Lung (tissue), 12 donors: ENCODE results near the gene BMPR2. TPM values are rescaled to one million over a fixed set of nuclear protein-coding genes. Genes with fewer than 3 reads are reported as not detected.
"Not testable (repeated sequence)": the region's sequence is repeated elsewhere in the genome, so short reads cannot be mapped to it uniquely, and the experiment has no call there.

Experiments
- ATAC-seq: fragments of 200-7000 bp; cut with Tn5 transposase; one replicate; pipeline ENCODE4 v1.9.1; 2020; ENCODE audit warnings: moderate number of reproducible peaks; ENCODE audit not compliant: insufficient read depth, low FRiP score
- DNase-seq, 3 donors: peaks; one replicate each; pipeline ENCODE4 v3.0.0-alpha.2; 2013 to 2017
- H3K27ac ChIP-seq, 2 donors: one replicate each; pipeline ENCODE4 v1.5.1; 2013; ENCODE audit warnings: mild to moderate bottlenecking in 2 of 2, moderate library complexity in 2 of 2, control low read depth in 1 of 2, inconsistent platforms in 1 of 2, low read depth in 1 of 2, low read length in 1 of 2
- H3K27me3 ChIP-seq, 3 donors: one replicate each; pipeline ENCODE4 v1.5.1; 2013; ENCODE audit warnings: low read length in 2 of 3; ENCODE audit not compliant: control insufficient read depth in 3 of 3, insufficient read depth in 3 of 3
- H3K36me3 ChIP-seq, 4 donors: one replicate each; pipeline ENCODE4 v1.5.1; 2013; ENCODE audit warnings: low read length in 4 of 4, mild to moderate bottlenecking in 1 of 4, moderate library complexity in 1 of 4; ENCODE audit not compliant: control insufficient read depth in 4 of 4, insufficient read depth in 4 of 4
- H3K4me1 ChIP-seq, 5 donors: one replicate each; pipeline ENCODE4 v1.5.1; 2013; ENCODE audit warnings: low read length in 5 of 5, mild to moderate bottlenecking in 2 of 5, moderate library complexity in 1 of 5; ENCODE audit not compliant: control insufficient read depth in 5 of 5, insufficient read depth in 5 of 5
- H3K4me3 ChIP-seq: one replicate; pipeline ENCODE4 v1.5.1; 2013; ENCODE audit warnings: mild to moderate bottlenecking, control low read depth, moderate library complexity
- H3K9ac ChIP-seq, 2 donors: one replicate each; pipeline ENCODE4 v1.5.1; 2013; ENCODE audit warnings: low read length in 2 of 2, control low read depth in 1 of 2; ENCODE audit not compliant: insufficient read depth in 1 of 2
- H3K9me3 ChIP-seq, 4 donors: one replicate each; pipeline ENCODE4 v1.5.1; 2013; ENCODE audit warnings: low read length in 3 of 4, mild to moderate bottlenecking in 1 of 4, moderate library complexity in 1 of 4; ENCODE audit not compliant: control insufficient read depth in 4 of 4, insufficient read depth in 3 of 4
- WGBS, 2 donors: extraction: QIAGEN DNeasy Blood & Tissue Kit; methylation state at CpG; one replicate each; pipeline ENCODE4 v1.1.7; 2013; 5-methylcytosine and 5-hydroxymethylcytosine counted together
- polyA plus RNA-seq, 2 donors: library from polyadenylated mRNA; stranded (reverse); fragments of 200-250 nt; gene quantifications; one replicate each; pipeline ENCODE4 v1.2.1, GENCODE V29; 2013
- total RNA-seq, 2 donors: library from RNA; depleted of rRNA in 1 of 2; stranded (reverse); fragments of >200 nt in 1 of 2; gene quantifications; one replicate each; pipeline ENCODE4 v1.2.1, GENCODE V29; 2014 to 2021
- TF ChIP-seq, protein P1 (sequence below): IDR thresholded peaks from 2 replicates; pipeline ENCODE4 v1.5.1; 2012; ENCODE audit warnings: mild to moderate bottlenecking; ENCODE audit errors: control extremely low read depth, extremely low read depth
- donor health status: control.
- donor health status: control.
- donor health status: Bipolar disorder and iron deficiency.
- donor health status: healthy.
- donor health status: DM: yes; HTN: yes; CAD: no.

The BMPR2 gene
- total and polyA plus RNA-seq, 4 donors = 11.4 to 107 (median 36.7) TPM

DNA sequence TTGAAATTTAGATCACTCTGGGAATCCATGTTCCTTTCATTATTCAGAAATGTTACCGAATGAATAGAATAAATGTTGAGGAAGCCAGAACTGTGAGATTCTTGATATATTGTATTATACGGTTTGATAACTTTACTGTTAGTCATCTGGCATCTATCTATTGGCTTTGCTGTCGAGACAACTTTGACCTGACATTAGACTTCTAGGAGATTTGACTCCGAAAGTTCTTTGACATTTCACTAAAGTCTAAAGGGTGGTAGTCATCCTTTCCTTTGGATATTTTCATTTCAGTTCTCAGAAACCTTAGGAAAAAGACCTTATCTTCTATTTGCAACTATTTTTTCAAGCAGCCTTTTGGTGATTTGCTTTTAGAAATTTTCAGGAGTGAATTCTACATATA is 1.9 kb downstream of the BMPR2 start:
- peaks cover 4 to 11% (median 4%) of the 10 kb centered on the region in 5 donors for H3K4me1 ChIP-seq
- no peaks in the 10 kb centered on the region for H3K9me3 ChIP-seq
- no peaks in the 10 kb centered on the region for H3K27me3 ChIP-seq
- H3K36me3 ChIP-seq = no peaks in the 10 kb centered on the region
- DNase-seq (peak in 2 of 3 donors; percentile 26 to 44), ATAC-seq (no peak)
- WGBS, 2 donors = 11 to 18% methylated on average over 4 of the region's 4 CpGs
- peak overlapping the region; percentile 31 to 93 for H3K9ac ChIP-seq
- peak overlapping the region in 1 of 2 donors; percentile 4 for H3K27ac ChIP-seq
- no peak overlapping the region for H3K4me3 ChIP-seq
- TF ChIP-seq, protein P1, sequence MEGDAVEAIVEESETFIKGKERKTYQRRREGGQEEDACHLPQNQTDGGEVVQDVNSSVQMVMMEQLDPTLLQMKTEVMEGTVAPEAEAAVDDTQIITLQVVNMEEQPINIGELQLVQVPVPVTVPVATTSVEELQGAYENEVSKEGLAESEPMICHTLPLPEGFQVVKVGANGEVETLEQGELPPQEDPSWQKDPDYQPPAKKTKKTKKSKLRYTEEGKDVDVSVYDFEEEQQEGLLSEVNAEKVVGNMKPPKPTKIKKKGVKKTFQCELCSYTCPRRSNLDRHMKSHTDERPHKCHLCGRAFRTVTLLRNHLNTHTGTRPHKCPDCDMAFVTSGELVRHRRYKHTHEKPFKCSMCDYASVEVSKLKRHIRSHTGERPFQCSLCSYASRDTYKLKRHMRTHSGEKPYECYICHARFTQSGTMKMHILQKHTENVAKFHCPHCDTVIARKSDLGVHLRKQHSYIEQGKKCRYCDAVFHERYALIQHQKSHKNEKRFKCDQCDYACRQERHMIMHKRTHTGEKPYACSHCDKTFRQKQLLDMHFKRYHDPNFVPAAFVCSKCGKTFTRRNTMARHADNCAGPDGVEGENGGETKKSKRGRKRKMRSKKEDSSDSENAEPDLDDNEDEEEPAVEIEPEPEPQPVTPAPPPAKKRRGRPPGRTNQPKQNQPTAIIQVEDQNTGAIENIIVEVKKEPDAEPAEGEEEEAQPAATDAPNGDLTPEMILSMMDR = no peak

DNA sequence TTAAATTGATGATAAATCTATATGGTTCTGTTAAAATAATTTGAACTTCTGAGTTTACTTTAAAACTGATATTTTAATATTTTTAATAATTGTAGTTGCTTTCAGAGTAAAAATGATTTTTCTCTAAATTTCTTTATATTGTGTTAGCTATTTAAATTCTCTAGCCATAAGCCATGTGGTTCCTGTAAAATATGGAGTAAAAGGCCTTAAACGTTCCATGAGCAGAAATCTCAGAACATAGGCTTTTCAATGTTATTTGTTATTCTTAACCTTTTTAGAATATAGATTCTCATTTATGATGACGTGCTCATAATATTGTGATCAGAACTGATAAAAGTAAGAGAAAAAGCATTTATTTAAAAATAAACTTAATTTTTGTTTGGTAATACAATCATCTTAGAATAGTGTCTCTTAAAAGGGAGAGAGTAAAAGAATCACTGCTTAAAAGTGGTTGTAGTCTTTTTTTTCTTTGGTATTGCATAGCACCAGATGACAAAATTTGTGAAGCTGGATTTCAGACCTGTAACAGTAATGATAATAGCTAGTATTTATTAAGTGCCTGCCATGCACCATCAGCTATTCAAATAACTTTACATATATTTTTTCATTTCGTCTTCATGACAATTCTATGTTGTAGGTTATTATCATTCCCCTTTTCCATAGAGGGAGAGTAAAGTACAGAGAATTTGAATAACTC is 2.7 kb downstream of the BMPR2 start:
- H3K9ac ChIP-seq = peak overlapping the region; percentile 31 to 93
- DNase-seq (peak in 2 of 3 donors; percentile 26 to 53), ATAC-seq (no peak)
- WGBS, 2 donors = 29 to 53% methylated on average over 3 of the region's 3 CpGs
- H3K27ac ChIP-seq = no peak overlapping the region
- H3K4me3 ChIP-seq = peak overlapping the region; percentile 62
- peaks cover 4 to 11% (median 4%) of the 10 kb centered on the region in 5 donors for H3K4me1 ChIP-seq
- no peaks in the 10 kb centered on the region for H3K27me3 ChIP-seq
- no peaks in the 10 kb centered on the region for H3K9me3 ChIP-seq
- TF ChIP-seq, protein P1 = no peak
- H3K36me3 ChIP-seq = no peaks in the 10 kb centered on the region

DNA sequence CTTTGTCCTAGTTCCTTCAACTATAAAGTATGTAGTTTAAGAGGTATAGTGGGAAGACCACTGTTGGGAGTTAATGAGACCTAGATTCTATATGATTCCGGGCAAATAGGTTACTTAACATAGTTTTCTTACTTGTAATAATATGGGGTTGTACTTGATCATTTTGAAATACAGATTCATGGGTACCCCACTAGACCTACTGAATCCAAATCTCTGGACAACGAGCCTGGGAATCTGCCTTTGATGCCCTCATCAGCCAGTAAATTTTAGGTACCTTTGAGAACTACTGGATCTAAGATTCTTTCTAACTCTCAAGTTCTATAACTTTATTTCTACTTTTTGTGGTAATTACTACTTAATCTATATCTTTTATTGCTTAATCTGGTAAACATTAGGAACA is 6.6 kb downstream of the BMPR2 start:
- Histone ChIP-seq H3K9me3 (no peaks in the 10 kb centered on the region), H3K27ac (no peak overlapping the region), H3K9ac (no peak overlapping the region), H3K4me1 (peaks cover 0 to 8% (median 8%) of the 10 kb centered on the region in 5 donors), H3K4me3 (no peak overlapping the region), H3K27me3 (no peaks in the 10 kb centered on the region), H3K36me3 (peaks cover 0 to 2% (median 0%) of the 10 kb centered on the region in 4 donors)
- DNase-seq (no peak), ATAC-seq (no peak)
- 75 to 83% methylated on average over 2 of the region's 2 CpGs for WGBS, 2 donors
- TF ChIP-seq, protein P1 = no peak

DNA sequence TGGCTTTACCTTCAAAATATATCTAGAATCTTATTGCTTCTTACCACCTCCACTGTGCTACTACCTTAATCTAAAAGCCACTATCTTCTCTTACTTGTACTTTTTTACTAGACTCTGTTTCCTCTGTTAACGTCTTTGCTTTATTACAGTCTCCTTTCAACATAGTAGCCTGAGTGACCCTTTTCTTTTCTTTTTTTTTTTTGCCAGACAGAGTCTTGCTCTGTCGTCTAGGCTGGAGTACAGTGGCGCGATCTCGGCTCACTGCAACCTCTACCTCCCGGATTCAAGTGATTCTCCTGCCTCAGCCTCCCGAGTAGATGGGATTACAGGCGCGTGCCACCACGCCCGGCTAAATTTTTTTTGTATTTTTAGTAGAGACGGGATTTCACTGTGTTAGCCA is 10.4 kb downstream of the BMPR2 start:
- WGBS, 2 donors = 81 to 88% methylated on average over 12 of the region's 12 CpGs
- not testable (repeated sequence) for ATAC-seq, DNase-seq, H3K9me3 ChIP-seq, H3K27ac ChIP-seq, H3K9ac ChIP-seq, H3K36me3 ChIP-seq, H3K4me1 ChIP-seq, H3K27me3 ChIP-seq, H3K4me3 ChIP-seq
